Naive thymus-derived CD4-positive, alpha-beta T cell (primary cell): ENCODE measurements around the gene CRKL. TPM values are rescaled to one million over a fixed set of nuclear protein-coding genes. Genes with fewer than 3 reads are reported as not detected.
A peak's percentile ranks its signal among the peaks of the same experiment; 100 is the strongest.
"Not testable (repeated sequence)": the region's sequence is repeated elsewhere in the genome, so short reads cannot be mapped to it uniquely, and the experiment has no call there.

ENCODE experiments used
- ATAC-seq: fragments of 150-1000 bp; cut with Tn5 transposase; 2 replicates; pipeline ENCODE4 v1.10.0; 2021; ENCODE audit warnings: mild to moderate bottlenecking, moderate library complexity
- CTCF ChIA-PET: fragments of 350-600 bp; sonication (Branson Sonifier 250); formaldehyde crosslinking; loops from one replicate; lab custom pipeline; 2021; ENCODE audit warnings: antibody characterized with exemption; lab: Charles Lee
- POLR2A ChIA-PET: fragments of 350-600 bp; sonication (Branson Sonifier 250); formaldehyde crosslinking; loops from one replicate; lab custom pipeline; 2021; ENCODE audit warnings: antibody characterized with exemption, inconsistent platforms; lab: Charles Lee
- DNase-seq, 9 donors: peaks; one replicate each; pipeline versions ENCODE4 v3.0.0 to v3.0.0-alpha.2; 2020 to 2022; ENCODE audit warnings: mixed read lengths in 1 of 9
- H3K27ac ChIP-seq: one replicate; pipeline ENCODE4 v1.7.0; 2013; ENCODE audit warnings: mild to moderate bottlenecking, low read depth, low read length, moderate library complexity
- H3K27me3 ChIP-seq, 2 donors: one replicate each; pipeline ENCODE4 v1.7.0; 2013; ENCODE audit warnings: low read length in 2 of 2, mild to moderate bottlenecking in 2 of 2, moderate library complexity in 2 of 2; ENCODE audit not compliant: control insufficient read depth in 2 of 2, insufficient read depth in 2 of 2
- H3K36me3 ChIP-seq, 3 experiments: 1 replicate in 2 of 3; 2 replicates in 1 of 3; pipeline ENCODE4 v1.7.0; 2013; ENCODE audit warnings: low read length in 3 of 3, mild to moderate bottlenecking in 3 of 3, moderate library complexity in 1 of 3; ENCODE audit not compliant: insufficient read depth in 3 of 3, control insufficient read depth in 2 of 3
- H3K4me1 ChIP-seq, 2 donors: one replicate each; pipeline ENCODE4 v1.7.0; 2013; ENCODE audit warnings: low read length in 2 of 2, mild to moderate bottlenecking in 2 of 2, moderate library complexity in 1 of 2; ENCODE audit not compliant: control insufficient read depth in 2 of 2, insufficient read depth in 2 of 2
- H3K4me3 ChIP-seq: 2 replicates; pipeline ENCODE4 v1.7.0; 2013; ENCODE audit warnings: mild to moderate bottlenecking, low read length
- H3K9me3 ChIP-seq, 3 experiments: 1 replicate in 2 of 3; 2 replicates in 1 of 3; pipeline ENCODE4 v1.7.0; 2013; ENCODE audit warnings: low read length in 3 of 3; ENCODE audit not compliant: control insufficient read depth in 2 of 3
- H3K27ac Mint-ChIP-seq, 9 donors: one replicate each; pipeline ENCODE4 v1.8.0; 2020 to 2022; ENCODE audit warnings: mixed read lengths in 9 of 9, mild to moderate bottlenecking in 8 of 9, moderate library complexity in 5 of 9, inconsistent platforms in 2 of 9
- H3K27me3 Mint-ChIP-seq, 5 donors: one replicate each; pipeline ENCODE4 v1.8.0; 2021 to 2022; ENCODE audit warnings: mixed read lengths in 5 of 5, mild to moderate bottlenecking in 1 of 5
- H3K36me3 Mint-ChIP-seq, 5 donors: one replicate each; pipeline ENCODE4 v1.8.0; 2020 to 2022; ENCODE audit warnings: mixed read lengths in 5 of 5, mild to moderate bottlenecking in 3 of 5, inconsistent platforms in 1 of 5
- H3K4me1 Mint-ChIP-seq, 7 donors: one replicate each; pipeline ENCODE4 v1.8.0; 2020 to 2022; ENCODE audit warnings: mixed read lengths in 7 of 7, mild to moderate bottlenecking in 3 of 7, inconsistent platforms in 1 of 7
- H3K4me3 Mint-ChIP-seq, 10 donors: one replicate each; pipeline ENCODE4 v1.8.0; 2020 to 2022; ENCODE audit warnings: mild to moderate bottlenecking in 10 of 10, mixed read lengths in 10 of 10, moderate library complexity in 6 of 10, inconsistent platforms in 2 of 10
- H3K9me3 Mint-ChIP-seq, 11 donors: one replicate each; pipeline ENCODE4 v1.8.0; 2020 to 2022; ENCODE audit warnings: mixed read lengths in 11 of 11, mild to moderate bottlenecking in 4 of 11, inconsistent platforms in 1 of 11, moderate library complexity in 1 of 11
- intact Hi-C, 2 donors: fragments of 100-400 bp; cut with micrococcal nuclease; formaldehyde crosslinking; loops; one replicate each; pipeline ENCODE4 v1.15.1; 2023
- polyA plus RNA-seq, 2 donors: library from polyadenylated mRNA; unstranded; fragments of 300-500 nt; fragmentation: Illumina TruSeq; gene quantifications; one replicate each; pipeline ENCODE4 v1.2.3, GENCODE V29; 2021
- total RNA-seq, 6 experiments: library from RNA in 5 of 6; stranded (reverse) in 5 of 6; gene quantifications; 1 replicate in 5 of 6; 2 replicates in 1 of 6; pipeline ENCODE4 v1.2.3 and lab custom pipeline; 2021 to 2026

The CRKL gene
- total and polyA plus RNA-seq, 7 experiments from 2014 or later, result 38.9 to 82.7 (median 65.8) TPM

DNA sequence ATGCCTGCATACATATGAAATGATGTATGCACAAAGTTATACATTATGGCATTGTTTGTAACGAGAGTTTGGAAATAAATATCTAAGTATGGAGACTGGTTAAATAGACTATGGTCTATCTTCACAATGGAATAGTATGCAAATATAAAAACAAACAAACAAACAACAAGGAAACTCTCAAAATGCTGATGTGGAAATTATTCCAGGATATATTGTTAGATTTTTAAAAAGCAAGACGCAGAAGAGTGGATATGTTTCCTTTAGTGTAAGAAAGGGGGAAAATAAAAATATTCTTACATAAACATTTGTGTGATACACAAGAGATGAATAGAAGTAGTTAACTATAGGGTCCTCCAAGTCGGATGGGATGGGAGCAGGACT is 10.8 kb upstream of the CRKL start:
- Histone ChIP-seq H3K36me3 (no peaks in the 10 kb centered on the region), H3K4me1 (no peaks in the 10 kb centered on the region), H3K4me3 (no peak overlapping the region), H3K27me3 (no peaks in the 10 kb centered on the region), H3K27ac (no peak overlapping the region), H3K9me3 (no peaks in the 10 kb centered on the region)
- ChIA-PET POLR2A (interaction anchor here (1.2 kb wide), 1 partner anchor 11 kb away, joined by 4 read pairs; the partner anchor contains the start of gene CRKL), CTCF (no interaction called here)
- intact Hi-C loops, result no loop called here
- Mint-ChIP-seq H3K27me3 (peaks cover 0 to 18% (median 0%) of the 10 kb centered on the region in 5 donors), H3K4me1 (peaks cover 0 to 7% (median 0%) of the 10 kb centered on the region in 7 donors), H3K9me3 (no peaks in the 10 kb centered on the region), H3K36me3 (no peaks in the 10 kb centered on the region), H3K27ac (no peak overlapping the region), H3K4me3 (no peak overlapping the region)
- ATAC-seq, result no peak
- no peak for DNase-seq

DNA sequence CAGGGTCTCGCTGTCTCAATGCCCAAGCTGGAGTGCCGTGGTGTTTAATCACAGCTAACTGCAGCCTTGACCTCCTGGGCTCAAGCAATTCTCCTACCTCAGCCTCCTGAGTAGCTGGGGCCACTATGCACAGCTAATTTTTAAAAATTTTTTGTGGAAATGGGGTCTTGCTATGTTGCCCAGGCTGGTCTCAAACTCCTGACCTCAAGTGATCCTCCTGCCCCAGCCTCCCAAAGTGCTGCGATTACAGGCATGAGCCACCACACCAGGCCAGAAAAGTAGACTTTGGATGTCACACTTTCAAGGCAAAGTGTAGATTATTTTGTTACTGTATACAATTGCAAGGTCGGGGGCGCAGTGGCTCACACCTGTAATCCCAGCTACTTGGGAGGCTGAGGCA is 8.5 kb upstream of the CRKL start:
- not testable (repeated sequence) for H3K4me3 Mint-ChIP-seq
- CTCF ChIA-PET, result interaction anchor here (0.6 kb wide), 1 partner anchor 7 kb away, joined by 3 read pairs; no protein-coding TSS in a partner anchor

DNA sequence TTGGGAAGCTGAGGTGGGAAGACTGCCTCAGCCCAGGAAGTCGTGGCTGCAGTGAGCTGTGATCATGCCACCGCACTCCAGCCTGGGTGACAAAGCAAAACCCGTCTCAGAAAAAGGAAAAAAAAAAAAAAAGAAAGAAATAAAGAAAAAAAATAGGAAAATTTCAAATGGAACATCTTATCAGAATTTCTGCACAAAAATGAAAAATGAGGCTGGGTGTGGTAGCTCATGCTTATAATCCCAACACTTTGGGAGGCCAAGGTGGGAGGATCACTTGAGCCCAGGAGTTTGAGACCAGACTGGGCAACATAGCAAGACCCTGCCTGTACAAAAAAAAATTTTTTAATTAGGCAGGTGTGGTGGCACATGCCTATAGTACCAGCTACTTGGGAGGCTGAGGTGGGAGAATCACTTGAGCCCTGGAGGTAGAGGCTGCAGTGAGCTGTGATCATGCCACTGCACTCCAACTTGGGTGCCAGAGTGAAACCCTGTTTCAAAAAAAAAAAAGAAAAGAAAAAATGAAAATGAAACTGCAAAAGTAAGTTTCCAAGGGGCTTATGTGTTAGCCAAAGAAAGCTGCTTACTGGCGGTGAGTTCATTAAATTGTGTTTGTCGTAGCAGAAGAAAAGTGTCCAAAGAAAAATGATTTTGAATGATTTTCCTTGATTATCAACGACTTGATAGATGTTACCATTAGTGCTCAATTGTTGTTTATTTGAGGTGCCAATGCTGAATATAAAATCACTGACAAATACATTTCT is 7.5 kb upstream of the CRKL start:
- no peaks in the 10 kb centered on the region for H3K36me3 Mint-ChIP-seq

More for the DNA sequence above, 8.5 kb upstream of the CRKL start:
- H3K4me1 ChIP-seq, H3K4me3 ChIP-seq, DNase-seq, intact Hi-C loops, POLR2A ChIA-PET, ATAC-seq, H3K9me3 ChIP-seq, H3K4me1 Mint-ChIP-seq, H3K27me3 ChIP-seq, H3K27ac ChIP-seq, H3K27ac Mint-ChIP-seq, H3K36me3 Mint-ChIP-seq, H3K36me3 ChIP-seq, H3K9me3 Mint-ChIP-seq: not testable (repeated sequence)
- H3K27me3 Mint-ChIP-seq, result peaks cover 0 to 18% (median 0%) of the 10 kb centered on the region in 5 donors

GRCh38 chr22:20912494-20912893 is 4.7 kb upstream of the CRKL start:
- ATAC-seq (no peak), DNase-seq (no peak)
- Mint-ChIP-seq H3K9me3 (no peaks in the 10 kb centered on the region), H3K4me1 (peaks cover 7 to 20% (median 13%) of the 10 kb centered on the region in 7 donors), H3K27ac (no peak overlapping the region), H3K27me3 (no peaks in the 10 kb centered on the region), H3K36me3 (no peaks in the 10 kb centered on the region), H3K4me3 (no peak overlapping the region)
- Histone ChIP-seq H3K4me1 (peaks cover 4 to 5% of the 10 kb centered on the region in 2 donors), H3K27me3 (no peaks in the 10 kb centered on the region), H3K27ac (no peak overlapping the region), H3K4me3 (no peak overlapping the region), H3K9me3 (no peaks in the 10 kb centered on the region), H3K36me3 (peaks cover 0 to 2% (median 0%) of the 10 kb centered on the region in 3 experiments)
- POLR2A ChIA-PET, result no interaction called here
- CTCF ChIA-PET, result no interaction called here
- intact Hi-C loops, result loop anchor here (10.0 kb wide), 2 partner anchors 108 to 1058 kb away; partner anchors contain the start of genes GNB1L (in 1 of the 2) and RTL10 (in 1 of the 2)

More for the DNA sequence above, 7.5 kb upstream of the CRKL start:
- ChIA-PET POLR2A (no interaction called here), CTCF (interaction anchor here (0.6 kb wide), 2 partner anchors 8 to 61 kb away, joined by 3 to 5 read pairs; no protein-coding TSS in a partner anchor)
- Histone ChIP-seq H3K36me3 (no peaks in the 10 kb centered on the region), H3K9me3 (no peaks in the 10 kb centered on the region), H3K4me3 (no peak overlapping the region), H3K4me1 (no peaks in the 10 kb centered on the region), H3K27ac (no peak overlapping the region), H3K27me3 (no peaks in the 10 kb centered on the region)
- Mint-ChIP-seq H3K4me1 (peaks cover 0 to 7% (median 4%) of the 10 kb centered on the region in 7 donors), H3K4me3 (no peak overlapping the region), H3K9me3 (no peaks in the 10 kb centered on the region), H3K27me3 (peaks cover 0 to 15% (median 0%) of the 10 kb centered on the region in 5 donors), H3K27ac (no peak overlapping the region)
- ATAC-seq (no peak), DNase-seq (no peak)
- intact Hi-C loops, result loop anchor here (10.0 kb wide), 2 partner anchors 105 to 1055 kb away; partner anchors contain the start of genes GNB1L (in 1 of the 2) and RTL10 (in 1 of the 2)

DNA sequence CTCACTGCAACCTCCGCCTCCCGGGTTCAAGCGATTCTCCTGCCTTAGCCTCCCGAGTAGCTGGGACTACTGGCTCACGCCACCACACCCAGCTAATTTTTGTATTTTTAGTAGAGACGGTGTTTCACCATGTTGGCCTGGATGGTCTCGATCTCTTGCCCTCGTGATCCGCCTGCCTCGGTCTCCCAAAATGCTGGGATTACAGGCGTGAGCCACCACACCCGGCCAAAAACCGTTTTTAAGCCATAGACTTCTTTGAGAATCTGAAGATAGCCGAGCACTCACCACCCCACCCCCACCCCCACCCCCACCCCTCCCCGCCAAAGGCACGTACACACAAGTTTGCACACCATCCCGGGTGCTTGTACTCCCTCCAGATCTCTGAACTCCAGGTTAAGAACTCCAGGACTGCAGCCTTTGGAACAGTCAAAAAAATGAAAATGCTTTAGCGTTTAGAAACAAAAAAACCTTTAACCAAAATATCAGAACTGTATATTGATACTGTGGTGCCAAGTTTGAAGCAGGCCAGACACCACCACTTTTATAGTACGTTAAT is 1.5 kb downstream of the CRKL start:
- H3K9me3 Mint-ChIP-seq, result no peaks in the 10 kb centered on the region
- Histone ChIP-seq H3K27me3 (no peaks in the 10 kb centered on the region), H3K9me3 (no peaks in the 10 kb centered on the region), H3K27ac (peak overlapping the region; percentile 92), H3K4me1 (peaks cover 12 to 13% of the 10 kb centered on the region in 2 donors), H3K36me3 (peaks cover 0 to 8% (median 0%) of the 10 kb centered on the region in 3 experiments), H3K4me3 (peak overlapping the region; percentile 87)
- ATAC-seq (no peak), DNase-seq (no peak)
- peak overlapping the region; percentile 83 to 99 (median 97) for H3K4me3 Mint-ChIP-seq
- H3K27ac Mint-ChIP-seq, result peak overlapping the region; percentile 77 to 97 (median 90)
- H3K36me3 Mint-ChIP-seq, result peaks cover 0 to 14% (median 6%) of the 10 kb centered on the region in 5 donors
- ChIA-PET POLR2A (interaction anchor here (0.7 kb wide), 1 partner anchor 10 kb away, joined by 3 read pairs; no protein-coding TSS in a partner anchor), CTCF (no interaction called here)
- no peaks in the 10 kb centered on the region for H3K27me3 Mint-ChIP-seq
- peaks cover 40 to 60% (median 45%) of the 10 kb centered on the region in 7 donors for H3K4me1 Mint-ChIP-seq
- intact Hi-C loops, result loop anchor here (10.0 kb wide), 2 partner anchors 114 to 1064 kb away; partner anchors contain the start of genes GNB1L (in 1 of the 2) and RTL10 (in 1 of the 2)

DNA sequence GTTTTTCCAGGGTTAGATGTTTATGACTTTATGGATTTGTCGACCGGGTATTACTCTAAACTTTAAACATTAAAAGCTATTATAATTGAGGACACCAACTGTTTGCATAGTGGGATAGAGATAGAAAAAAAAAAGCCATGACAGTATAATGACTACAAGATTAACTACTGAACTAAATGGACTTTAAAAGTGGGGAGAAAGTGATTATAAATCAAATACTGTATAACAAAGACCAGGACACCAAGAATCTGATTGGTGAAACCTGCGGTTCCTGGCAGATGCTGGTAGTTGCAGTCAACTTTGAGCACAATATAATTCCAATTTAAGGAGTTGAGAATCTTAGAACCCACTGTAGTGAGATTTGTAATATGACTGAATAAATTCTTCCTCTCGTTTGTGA is 2.5 kb downstream of the CRKL start:
- H3K4me3 Mint-ChIP-seq, result peak overlapping the region; percentile 83 to 99 (median 97)
- peak overlapping the region; percentile 37 for H3K27ac ChIP-seq
- peak overlapping the region; percentile 49 for H3K4me3 ChIP-seq
- ChIA-PET CTCF (no interaction called here), POLR2A (no interaction called here)
- H3K27me3 Mint-ChIP-seq, result no peaks in the 10 kb centered on the region
- DNase-seq (no peak), ATAC-seq (no peak)
- H3K27ac Mint-ChIP-seq, result peak overlapping the region in 8 of 9 donors; percentile 18 to 94 (median 68)
- H3K4me1 Mint-ChIP-seq, result peaks cover 43 to 66% (median 51%) of the 10 kb centered on the region in 7 donors
- no peaks in the 10 kb centered on the region for H3K9me3 ChIP-seq
- intact Hi-C loops, result loop anchor here (10.0 kb wide), 2 partner anchors 115 to 1065 kb away; partner anchors contain the start of genes GNB1L (in 1 of the 2) and RTL10 (in 1 of the 2)
- H3K9me3 Mint-ChIP-seq, result no peaks in the 10 kb centered on the region
- peaks cover 12 to 15% of the 10 kb centered on the region in 2 donors for H3K4me1 ChIP-seq
- peaks cover 0 to 14% (median 6%) of the 10 kb centered on the region in 5 donors for H3K36me3 Mint-ChIP-seq
- no peaks in the 10 kb centered on the region for H3K27me3 ChIP-seq
- peaks cover 0 to 8% (median 0%) of the 10 kb centered on the region in 3 experiments for H3K36me3 ChIP-seq
